Coronary artery (tissue), 2 donors: ENCODE data around the gene FSTL4.

Source experiments
- DNase-seq: peaks from one replicate; pipeline ENCODE4 v3.0.0-alpha.2; 2017; ENCODE audit warnings: low spot score
- H3K27ac ChIP-seq, 2 donors: fragments of 200-600 bp; sonication (generic); one replicate each; pipeline ENCODE4 v1.5.1; 2016 to 2019
- H3K4me3 ChIP-seq: fragments of 200-600 bp; sonication (generic); 2 replicates; pipeline ENCODE4 v1.5.1; 2016; ENCODE audit warnings: mild to moderate bottlenecking, moderate library complexity
- CTCF ChIP-seq: fragments of 200-600 bp; sonication (generic); IDR thresholded peaks from one replicate; pipeline ENCODE4 v1.5.1; 2019; ENCODE audit warnings: antibody characterized with exemption

FSTL4 gene

GRCh38 chr5:133637206-133637605, 24.9 kb upstream of the FSTL4 start:
- no peak for DNase-seq
- no peak overlapping the region for H3K4me3 ChIP-seq
- no peak for TF ChIP-seq CTCF
- H3K27ac ChIP-seq, result no peak overlapping the region

- no peak for DNase-seq
- Histone ChIP-seq H3K27ac (no peak overlapping the region), H3K4me3 (no peak overlapping the region)
- no peak for TF ChIP-seq CTCF
These were observed 22.7 kb upstream of the FSTL4 start for GRCh38 chr5:133635051-133635450.

GRCh38 chr5:133627180-133627579, 14.8 kb upstream of the FSTL4 start:
- Histone ChIP-seq H3K27ac (no peak overlapping the region), H3K4me3 (no peak overlapping the region)
- DNase-seq, result no peak
- TF ChIP-seq CTCF, result no peak

- Histone ChIP-seq H3K4me3 (no peak overlapping the region), H3K27ac (no peak overlapping the region)
- no peak for TF ChIP-seq CTCF
- no peak for DNase-seq
These were observed 12.0 kb upstream of the FSTL4 start for GRCh38 chr5:133624316-133624715.

- Histone ChIP-seq H3K4me3 (no peak overlapping the region), H3K27ac (no peak overlapping the region)
- DNase-seq, result no peak
- TF ChIP-seq CTCF, result no peak
These were observed 5.8 kb upstream of the FSTL4 start for GRCh38 chr5:133618141-133618540.

- no peak for TF ChIP-seq CTCF
- H3K27ac ChIP-seq, result no peak overlapping the region
- DNase-seq, result no peak
- no peak overlapping the region for H3K4me3 ChIP-seq
These were observed 1.4 kb upstream of the FSTL4 start for GRCh38 chr5:133613743-133614142.

GRCh38 chr5:133613184-133613583, 843 bp upstream of the FSTL4 start:
- Histone ChIP-seq H3K4me3 (no peak overlapping the region), H3K27ac (no peak overlapping the region)
- DNase-seq, result no peak
- no peak for TF ChIP-seq CTCF
